Keratinocyte (primary cell): Measurements from ENCODE around the gene PRAMEF14. TPM values are rescaled to one million over a fixed set of nuclear protein-coding genes. Genes with fewer than 3 reads are reported as not detected.
"Not testable (repeated sequence)": the region's sequence is repeated elsewhere in the genome, so short reads cannot be mapped to it uniquely, and the experiment has no call there.

Source experiments
- DNase-seq: peaks from one replicate; pipeline ENCODE4 v3.0.0-alpha.2; 2011; ENCODE audit warnings: low read depth, missing footprints, low spot score
- FAIRE-seq: peaks from 2 replicates; lab custom pipeline; 2011; peaks lifted over from hg19 to GRCh38; lab: Jason Lieb, UNC
- H2AFZ ChIP-seq: 2 replicates; pipeline ENCODE4 v1.6.0; 2012; ENCODE audit warnings: low read length, control low read depth, inconsistent platforms; ENCODE audit not compliant: control insufficient read depth
- H3K27ac ChIP-seq: 2 replicates; pipeline ENCODE4 v1.5.1; 2011; ENCODE audit warnings: low read length; ENCODE audit not compliant: control insufficient read depth, insufficient read depth
- H3K27me3 ChIP-seq: 3 replicates; pipeline ENCODE4 v1.6.0; 2011; ENCODE audit warnings: low read length; ENCODE audit not compliant: control insufficient read depth, insufficient read depth; ENCODE audit errors: extremely low read depth
- H3K36me3 ChIP-seq, 2 experiments: 2 replicates in 1 of 2; 3 replicates in 1 of 2; pipeline ENCODE4 v1.5.1; 2011; ENCODE audit warnings: low read length in 2 of 2, mild to moderate bottlenecking in 1 of 2; ENCODE audit not compliant: control insufficient read depth in 2 of 2, insufficient read depth in 2 of 2; ENCODE audit errors: extremely low read depth in 1 of 2
- H3K4me1 ChIP-seq: 3 replicates; pipeline ENCODE4 v1.5.1; 2011; ENCODE audit warnings: low read length; ENCODE audit not compliant: control insufficient read depth, insufficient read depth; ENCODE audit errors: extremely low read depth
- H3K4me2 ChIP-seq: 3 replicates; pipeline ENCODE4 v1.6.0; 2011; ENCODE audit warnings: low read depth, low read length; ENCODE audit not compliant: control insufficient read depth, insufficient read depth; ENCODE audit errors: extremely low read depth
- H3K4me3 ChIP-seq, 3 experiments: fragments of 200-600 bp in 1 of 3; sonication (generic) in 1 of 3; 2 replicates in 2 of 3; 3 replicates in 1 of 3; pipeline ENCODE4 v1.5.1; 2011 to 2016; ENCODE audit warnings: low read length in 3 of 3, mild to moderate bottlenecking in 3 of 3, control low read depth in 2 of 3, inconsistent platforms in 1 of 3, low read depth in 1 of 3, mixed read lengths in 1 of 3, mixed run types in 1 of 3, moderate library complexity in 1 of 3; ENCODE audit not compliant: control insufficient read depth in 2 of 3, insufficient read depth in 2 of 3; ENCODE audit errors: extremely low read depth in 1 of 3
- H3K79me2 ChIP-seq: 2 replicates; pipeline ENCODE4 v1.6.0; 2012; ENCODE audit warnings: low read length; ENCODE audit not compliant: control insufficient read depth, insufficient read depth
- H3K9ac ChIP-seq: 3 replicates; pipeline ENCODE4 v1.6.0; 2011; ENCODE audit warnings: low read length; ENCODE audit not compliant: control insufficient read depth, insufficient read depth; ENCODE audit errors: extremely low read depth
- H3K9me1 ChIP-seq: 3 replicates; pipeline ENCODE4 v1.6.0; 2011; ENCODE audit warnings: low read length; ENCODE audit not compliant: control insufficient read depth, insufficient read depth; ENCODE audit errors: extremely low read depth
- H3K9me3 ChIP-seq: 2 replicates; pipeline ENCODE4 v1.5.1; 2012; ENCODE audit warnings: low read depth, low read length; ENCODE audit not compliant: control insufficient read depth
- H4K20me1 ChIP-seq: 3 replicates; pipeline ENCODE4 v1.6.0; 2011; ENCODE audit warnings: low read length; ENCODE audit not compliant: control insufficient read depth, insufficient read depth; ENCODE audit errors: extremely low read depth
- dilution Hi-C: fragments of 300-500 bp; cut with MboI; formaldehyde crosslinking; loops from one replicate; pipeline ENCODE4 v1.7.0; 2020; ENCODE audit warnings: low sequenced_read_pairs; ENCODE audit not compliant: extremely low pct_ligation_motif_present
- polyA plus RNA-seq, 5 experiments: library from polyadenylated mRNA; depleted of rRNA in 3 of 5; stranded (reverse) in 3 of 5; stranded (forward) in 1 of 5; unstranded in 1 of 5; fragments of >200 nt; gene quantifications; 1 replicate in 1 of 5; 2 replicates in 3 of 5; 3 replicates in 1 of 5; pipeline versions ENCODE4 v1.2.1 to v1.2.3, GENCODE V29; 2011 to 2012; ENCODE audit warnings: missing spikeins in 2 of 5, low read depth in 1 of 5, low replicate concordance in 1 of 5

PRAMEF14 gene
- polyA plus RNA-seq, 1 donor (not counting 4 experiments of a cell fraction or from before 2014, with no cell fraction given), result not detected

DNA sequence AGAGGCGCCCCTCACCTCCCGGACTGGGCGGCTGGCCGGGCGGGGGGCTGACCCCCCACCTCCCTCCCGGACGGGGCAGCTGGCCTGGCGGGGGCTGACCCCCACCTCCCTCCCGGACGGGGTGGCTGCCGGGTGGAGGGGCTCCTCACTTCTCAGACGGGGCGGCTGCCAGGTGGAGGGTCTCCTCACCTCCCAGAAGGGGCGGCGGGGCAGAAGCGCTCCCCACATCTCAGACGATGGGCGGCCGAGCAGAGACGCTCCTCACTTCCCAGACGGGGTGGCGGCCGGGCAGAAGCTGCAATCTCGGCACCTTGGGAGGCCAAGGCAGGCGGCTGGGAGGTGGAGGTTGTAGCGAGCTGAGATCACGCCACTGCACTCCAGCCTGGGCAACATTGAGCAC, 48.2 kb downstream of the PRAMEF14 start:
- FAIRE-seq, result not testable (repeated sequence)

DNA sequence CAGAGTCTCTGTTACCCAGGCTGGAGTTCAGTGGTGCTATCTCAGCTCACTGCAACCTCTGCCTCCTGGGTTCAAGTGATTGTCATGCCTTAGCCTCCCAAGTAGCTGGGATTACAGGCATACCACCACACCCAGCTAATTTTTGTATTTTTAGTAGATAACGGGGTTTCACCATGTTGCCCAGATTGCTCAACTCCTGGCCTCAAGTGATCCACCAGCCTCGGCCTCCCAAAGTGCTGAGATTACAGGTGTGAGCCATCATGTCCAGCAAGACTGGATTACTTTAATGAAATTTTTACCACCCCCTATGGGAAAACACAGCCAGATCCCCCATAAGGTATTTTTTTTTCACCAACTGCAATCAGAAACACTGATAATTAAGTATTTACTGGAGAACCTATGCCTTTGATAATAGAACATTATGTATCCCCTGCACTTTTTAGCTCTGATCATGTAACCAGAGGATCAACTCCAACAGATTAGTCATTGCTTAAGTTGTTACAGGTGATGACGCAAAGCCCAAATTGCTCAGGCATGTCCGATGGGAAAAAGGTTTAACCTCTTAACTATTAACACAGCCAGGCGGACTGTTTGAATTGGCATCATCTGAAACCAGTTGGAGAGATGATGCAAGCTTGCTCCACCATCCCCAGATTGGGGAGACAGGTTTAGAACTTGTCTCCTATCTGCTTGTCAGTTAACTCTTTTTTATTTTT, 49.6 kb downstream of the PRAMEF14 start:
- H3K36me3 ChIP-seq, H3K4me1 ChIP-seq, H3K4me2 ChIP-seq, H3K79me2 ChIP-seq, H3K9me3 ChIP-seq, DNase-seq, H3K27me3 ChIP-seq, dilution Hi-C loops, H3K9me1 ChIP-seq, FAIRE-seq, H2AFZ ChIP-seq, H3K4me3 ChIP-seq, H3K27ac ChIP-seq, H4K20me1 ChIP-seq, H3K9ac ChIP-seq: not testable (repeated sequence)

More for the DNA sequence above, 48.2 kb downstream of the PRAMEF14 start:
- H3K4me1 ChIP-seq, DNase-seq, H3K9ac ChIP-seq, H3K9me1 ChIP-seq, H3K4me3 ChIP-seq, H3K27me3 ChIP-seq, H2AFZ ChIP-seq, H3K36me3 ChIP-seq, H3K27ac ChIP-seq, H3K4me2 ChIP-seq, dilution Hi-C loops, H4K20me1 ChIP-seq, H3K9me3 ChIP-seq, H3K79me2 ChIP-seq: not testable (repeated sequence)

Other genes starting within 250 kb of the PRAMEF14 start
- gene HNRNPCL2, start 230.3 kb downstream of the PRAMEF14 start, polyA plus RNA-seq, result not detected in 3 replicates
- gene PRAMEF26, start 191.1 kb downstream of the PRAMEF14 start, polyA plus RNA-seq, result not detected in 3 replicates
- not detected in 3 replicates for gene HNRNPCL4, start 181.5 kb downstream of the PRAMEF14 start, polyA plus RNA-seq
- not detected in 3 replicates for gene PRAMEF9, start 175.3 kb downstream of the PRAMEF14 start, polyA plus RNA-seq
- not detected in 3 replicates for gene PRAMEF13, start 145.7 kb downstream of the PRAMEF14 start, polyA plus RNA-seq
- gene PRAMEF18, start 121.0 kb downstream of the PRAMEF14 start, polyA plus RNA-seq, result not detected in 3 replicates
- gene PRAMEF5, start 92.9 kb downstream of the PRAMEF14 start, polyA plus RNA-seq, result not detected in 3 replicates
- gene PRAMEF8, start 62.0 kb downstream of the PRAMEF14 start, polyA plus RNA-seq, result not detected in 3 replicates
- gene PRAMEF33, start 43.6 kb downstream of the PRAMEF14 start, polyA plus RNA-seq, result not detected in 3 replicates
- not detected in 3 replicates for gene PRAMEF15, start 31.6 kb downstream of the PRAMEF14 start, polyA plus RNA-seq
- not detected in 3 replicates for gene PRAMEF19, start 24.8 kb upstream of the PRAMEF14 start, polyA plus RNA-seq
- not detected in 3 replicates for gene PRAMEF17, start 42.5 kb upstream of the PRAMEF14 start, polyA plus RNA-seq
- not detected in 3 replicates for gene PRAMEF20, start 63.3 kb upstream of the PRAMEF14 start, polyA plus RNA-seq
- 0.03 TPM in 1 of 3 replicates, not detected in the others for gene LRRC38, start 166.9 kb upstream of the PRAMEF14 start, polyA plus RNA-seq
- gene PDPN, start 236.7 kb upstream of the PRAMEF14 start, polyA plus RNA-seq, result 27.5 to 110 TPM (median 29.9 TPM) in 3 replicates